GM12878 (cell line): Measurements from ENCODE around the gene NHS. TPM values are rescaled to one million over a fixed set of nuclear protein-coding genes. Genes with fewer than 3 reads are reported as not detected.

Experiments
- ATAC-seq: fragments of 200-7000 bp; cut with Tn5 transposase; 3 replicates; pipeline ENCODE4 v1.9.1; 2020; ENCODE audit warnings: mild to moderate bottlenecking, moderate library complexity
- BruUV-seq: library from RNA; stranded (reverse); fragments of 400-500 nt; replicated peaks from 2 replicates; lab custom pipeline; 2021; lab: Mats Ljungman, UMichigan
- CTCF ChIA-PET: fragments of 300-600 bp; sonication (Branson Sonifier 250); formaldehyde crosslinking; extraction: SDS; loops from one replicate; lab custom pipeline; 2021; ENCODE audit warnings: inconsistent platforms; lab: Yijun Ruan, JAX
- POLR2A ChIA-PET: fragments of 350-600 bp; formaldehyde crosslinking; extraction: SDS; loops from one replicate; lab custom pipeline; 2021; ENCODE audit warnings: inconsistent platforms; lab: Charles Lee
- RAD21 ChIA-PET: fragments of 300-600 bp; sonication (Branson Sonifier 250); formaldehyde crosslinking; loops from one replicate; lab custom pipeline; 2023; ENCODE audit warnings: antibody characterized with exemption; ENCODE audit not compliant: unreplicated experiment; lab: Charles Lee
- SMC1A ChIA-PET: fragments of 300-600 bp; sonication (Branson Sonifier 250); formaldehyde crosslinking; loops from one replicate; lab custom pipeline; 2023; ENCODE audit not compliant: unreplicated experiment, uncharacterized antibody; lab: Charles Lee
- DNase-seq: peaks from one replicate; pipeline ENCODE4 v3.0.0-alpha.2; 2011; ENCODE audit warnings: low read depth, low spot score
- FAIRE-seq: peaks from 3 replicates; lab custom pipeline; 2011; peaks lifted over from hg19 to GRCh38; lab: Jason Lieb, UNC
- H2AFZ ChIP-seq: 2 replicates; pipeline ENCODE4 v1.6.0; 2011; ENCODE audit warnings: low read depth, low read length, control low read depth; ENCODE audit not compliant: control insufficient read depth
- H3K27ac ChIP-seq: 2 replicates; pipeline ENCODE4 v1.5.1; 2011; ENCODE audit warnings: control low read depth; ENCODE audit not compliant: control insufficient read depth, insufficient read depth
- H3K27me3 ChIP-seq, 2 experiments: replicated peaks in 1 of 2; 2 replicates each; pipeline versions ENCODE4 v1.6.0 to v1.6.1; 2011; ENCODE audit warnings: low read length in 1 of 2; ENCODE audit not compliant: control insufficient read depth in 2 of 2, insufficient read depth in 2 of 2
- H3K36me3 ChIP-seq, 2 experiments: 2 replicates each; pipeline ENCODE4 v1.5.1; 2011; ENCODE audit warnings: low read length in 1 of 2; ENCODE audit not compliant: control insufficient read depth in 2 of 2, insufficient read depth in 2 of 2
- H3K4me1 ChIP-seq: 2 replicates; pipeline ENCODE4 v1.6.1; 2011; ENCODE audit warnings: mild to moderate bottlenecking, low read length, moderate library complexity, mixed read lengths; ENCODE audit not compliant: control insufficient read depth, insufficient read depth
- H3K4me2 ChIP-seq: 2 replicates; pipeline ENCODE4 v1.6.0; 2011; ENCODE audit warnings: control low read depth; ENCODE audit not compliant: control insufficient read depth, insufficient read depth
- H3K4me3 ChIP-seq: fragments of 200-600 bp; sonication (generic); 2 replicates; pipeline ENCODE4 v1.5.1; 2016
- H3K79me2 ChIP-seq: 2 replicates; pipeline ENCODE4 v1.6.0; 2011; ENCODE audit warnings: low read length; ENCODE audit not compliant: control insufficient read depth, insufficient read depth
- H3K9ac ChIP-seq: 2 replicates; pipeline ENCODE4 v1.8.0; 2011; ENCODE audit warnings: low read length, control low read depth, mixed read lengths; ENCODE audit not compliant: control insufficient read depth, insufficient read depth
- H3K9me3 ChIP-seq: replicated peaks from 3 replicates; pipeline ENCODE4 v1.5.1; 2011; ENCODE audit warnings: mild to moderate bottlenecking, low read length; ENCODE audit not compliant: control insufficient read depth, insufficient read depth
- H4K20me1 ChIP-seq: 2 replicates; pipeline ENCODE4 v1.6.0; 2011; ENCODE audit not compliant: control insufficient read depth, insufficient read depth
- BCL11A ChIP-seq: IDR thresholded peaks from 2 replicates; pipeline ENCODE4 v1.6.1; 2011; ENCODE audit warnings: low read depth, low read length
- CREM ChIP-seq: IDR thresholded peaks from 2 replicates; pipeline ENCODE4 v1.6.1; 2014; ENCODE audit warnings: antibody characterized with exemption, low read depth
- CUX1 ChIP-seq: IDR thresholded peaks from 2 replicates; pipeline ENCODE4 v1.6.1; 2012; ENCODE audit warnings: improper control_type of control experiment, low read depth, low read length; ENCODE audit not compliant: insufficient replicate concordance
- E2F4 ChIP-seq: IDR thresholded peaks from 2 replicates; pipeline ENCODE4 v1.6.1; 2012; ENCODE audit warnings: low read depth, low read length, improper control_type of control experiment
- HDGF ChIP-seq: fragments of 450-650 bp; IDR thresholded peaks from 2 replicates; pipeline ENCODE4 v1.6.1; 2016; ENCODE audit warnings: antibody characterized with exemption
- JUND ChIP-seq: IDR thresholded peaks from 2 replicates; pipeline ENCODE4 v1.6.1; 2012; ENCODE audit warnings: low read depth, mild to moderate bottlenecking, low read length, improper control_type of control experiment, moderate library complexity
- LARP7 ChIP-seq: fragments of 450-650 bp; IDR thresholded peaks from 2 replicates; pipeline ENCODE4 v1.6.1; 2017; ENCODE audit warnings: mild to moderate bottlenecking
- NBN ChIP-seq: fragments of 450-650 bp; IDR thresholded peaks from 2 replicates; pipeline ENCODE4 v1.6.1; 2016
- NFYB ChIP-seq: IDR thresholded peaks from 2 replicates; pipeline ENCODE4 v1.6.1; 2011; ENCODE audit warnings: low read depth, mild to moderate bottlenecking, low read length, improper control_type of control experiment, moderate library complexity; ENCODE audit not compliant: insufficient read depth
- NR2F1 ChIP-seq: fragments of 450-650 bp; conservative IDR thresholded peaks from 2 replicates; pipeline ENCODE4 v1.6.1; 2017; ENCODE audit warnings: mild to moderate bottlenecking
- SMARCA5 ChIP-seq: fragments of 450-650 bp; IDR thresholded peaks from 2 replicates; pipeline ENCODE4 v1.6.1; 2017; ENCODE audit warnings: mild to moderate bottlenecking
- SMC3 ChIP-seq: IDR thresholded peaks from 2 replicates; pipeline ENCODE4 v1.6.1; 2011; ENCODE audit warnings: low read length, improper control_type of control experiment, borderline replicate concordance
- ZBED1 ChIP-seq: IDR thresholded peaks from 2 replicates; pipeline ENCODE4 v1.6.1; 2016; ENCODE audit warnings: borderline replicate concordance
- ZNF622 ChIP-seq: fragments of 450-650 bp; IDR thresholded peaks from 2 replicates; pipeline ENCODE4 v1.6.1; 2017; ENCODE audit warnings: mild to moderate bottlenecking, inconsistent platforms
- WGBS: methylation state at CpG from one replicate; pipeline ENCODE4 v1.1.6; 2016; ENCODE audit warnings: low lambda C conversion rate; ENCODE audit not compliant: insufficient replicate concordance, insufficient coverage; ENCODE audit errors: missing lambda C conversion rate; 5-methylcytosine and 5-hydroxymethylcytosine counted together
- in situ Hi-C: fragments of 300-500 bp; cut with MboI; formaldehyde crosslinking; loops from 9 replicates; pipeline ENCODE4 v1.14.3; 2018; ENCODE audit warnings: mixed read lengths
- intact Hi-C: fragments of 100-400 bp; cut with micrococcal nuclease; formaldehyde crosslinking; loops from one replicate; pipeline ENCODE4 v1.14.2; 2022; ENCODE audit not compliant: unreplicated experiment
- polyA plus RNA-seq, 11 experiments: library from polyadenylated mRNA; depleted of rRNA in 4 of 11; unstranded in 6 of 11; stranded (reverse) in 5 of 11; fragments of >200 nt; fragmentation: Nextera tagmentation in 4 of 11; fragmentation: Illumina TruSeq in 1 of 11; extraction: Ambion mirVana in 4 of 11; extraction: Trizol in 1 of 11; gene quantifications; 1 replicate in 1 of 11; 2 replicates in 10 of 11; pipeline versions ENCODE4 v1.2.1 to v1.2.3, GENCODE V29; 2011 to 2016; ENCODE audit warnings: inconsistent platforms in 2 of 11, missing spikeins in 2 of 11, low read depth in 1 of 11
- total RNA-seq, 4 experiments: library from RNA; depleted of rRNA in 3 of 4; stranded (reverse); fragments of >200 nt in 3 of 4; fragmentation: Illumina TruSeq in 1 of 4; extraction: Trizol in 1 of 4; gene quantifications; 2 replicates each; pipeline versions ENCODE4 v1.2.1 to v1.2.3, GENCODE V29; 2013 to 2021
- TF ChIP-seq, protein P1 (sequence below): fragments of 450-650 bp; IDR thresholded peaks from 2 replicates; pipeline ENCODE4 v1.6.1; 2017; ENCODE audit warnings: borderline replicate concordance

NHS gene
- total and polyA plus RNA-seq, 10 of the 15 experiments (the other 5 are each of a cell fraction or from before 2014, with no cell fraction given) = under 0.01 to 0.07 (median 0.03) TPM; not detected in 7

DNA sequence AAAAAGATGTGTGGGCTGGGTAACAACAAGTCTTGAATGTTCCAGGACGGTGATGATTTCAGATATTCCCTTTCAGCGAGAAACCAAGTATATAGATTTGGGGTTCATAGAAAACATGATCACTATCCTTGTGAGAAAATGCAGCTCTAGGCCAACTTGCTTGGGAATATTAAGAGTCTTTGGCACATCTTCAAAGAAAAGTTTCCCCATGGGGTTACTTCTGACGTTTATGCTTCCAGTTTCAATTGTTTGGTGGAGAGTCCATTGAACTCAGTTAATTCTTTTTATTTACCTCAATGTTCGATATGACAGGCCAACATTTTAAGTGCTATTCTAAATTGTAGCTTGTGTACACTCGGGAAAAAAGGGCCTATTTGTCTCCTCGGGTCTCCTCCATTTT lies 126.7 kb downstream of the NHS start:
- Histone ChIP-seq H4K20me1 (no peaks in the 10 kb centered on the region), H3K4me1 (no peaks in the 10 kb centered on the region), H3K4me2 (no peak overlapping the region), H2AFZ (no peak overlapping the region), H3K36me3 (no peaks in the 10 kb centered on the region), H3K9me3 (no peaks in the 10 kb centered on the region; the same call in 1 of the 3 replicates), H3K79me2 (no peaks in the 10 kb centered on the region), H3K4me3 (no peak overlapping the region), H3K27ac (no peak overlapping the region), H3K9ac (no peak overlapping the region), H3K27me3 (no peaks in the 10 kb centered on the region)
- POLR2A ChIA-PET = no interaction called here
- no peak for FAIRE-seq
- intact Hi-C loops (no loop called here), in situ Hi-C loops (no loop called here)
- TF ChIP-seq NBN = no peak
- TF ChIP-seq BCL11A = no peak
- no peak for TF ChIP-seq E2F4
- no peak for TF ChIP-seq ZBED1
- no peak for TF ChIP-seq CREM
- TF ChIP-seq LARP7 = no peak
- TF ChIP-seq HDGF = no peak
- TF ChIP-seq CUX1 = no peak
- no peak for TF ChIP-seq SMC3
- no peak for TF ChIP-seq ZNF622
- TF ChIP-seq NR2F1 = no peak
- TF ChIP-seq NFYB = no peak
- TF ChIP-seq, protein P1, sequence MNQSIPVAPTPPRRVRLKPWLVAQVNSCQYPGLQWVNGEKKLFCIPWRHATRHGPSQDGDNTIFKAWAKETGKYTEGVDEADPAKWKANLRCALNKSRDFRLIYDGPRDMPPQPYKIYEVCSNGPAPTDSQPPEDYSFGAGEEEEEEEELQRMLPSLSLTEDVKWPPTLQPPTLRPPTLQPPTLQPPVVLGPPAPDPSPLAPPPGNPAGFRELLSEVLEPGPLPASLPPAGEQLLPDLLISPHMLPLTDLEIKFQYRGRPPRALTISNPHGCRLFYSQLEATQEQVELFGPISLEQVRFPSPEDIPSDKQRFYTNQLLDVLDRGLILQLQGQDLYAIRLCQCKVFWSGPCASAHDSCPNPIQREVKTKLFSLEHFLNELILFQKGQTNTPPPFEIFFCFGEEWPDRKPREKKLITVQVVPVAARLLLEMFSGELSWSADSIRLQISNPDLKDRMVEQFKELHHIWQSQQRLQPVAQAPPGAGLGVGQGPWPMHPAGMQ = no peak
- TF ChIP-seq JUND = no peak
- no peak for TF ChIP-seq SMARCA5
- ATAC-seq = no peak
- RAD21 ChIA-PET = no interaction called here
- CTCF ChIA-PET = no interaction called here
- SMC1A ChIA-PET = no interaction called here
- no TSS peak for BruUV-seq
- no peak for DNase-seq
- WGBS = 4% methylated on average over 6 of the region's 6 CpGs
